ENCODE data around the gene CELF4. TPM values are rescaled to one million over a fixed set of nuclear protein-coding genes. Genes with fewer than 3 reads are reported as not detected.

CELF4 gene
- total and polyA plus RNA-seq, 2 experiments from 2014 or later, result 0.24 TPM; not detected in 1

GRCh38 chr18:37261988-37262387 is 303.6 kb downstream of the CELF4 start:
- Histone ChIP-seq H3K27ac (no peak overlapping the region), H3K9ac (no peak overlapping the region), H3K4me3 (no peak overlapping the region), H2AFZ (no peak overlapping the region), H3K4me1 (ENCODE audit: insufficient read depth) (no peaks in the 10 kb centered on the region), H3K27me3 (replicated peaks; ENCODE audit: insufficient read depth) (peaks cover 2% of the 10 kb centered on the region; the same call in 1 of the 2 replicates), H3F3A (ENCODE audit: insufficient read depth) (no peaks in the 10 kb centered on the region), H3K9me2 (ENCODE audit: insufficient read depth) (no peaks in the 10 kb centered on the region), H3K4me2 (ENCODE audit: unreplicated experiment) (no peak overlapping the region), H3K36me3 (ENCODE audit: low read depth) (no peaks in the 10 kb centered on the region), H3K79me2 (ENCODE audit: insufficient read depth) (no peaks in the 10 kb centered on the region), H3K9me3 (ENCODE audit: low read depth) (no peaks in the 10 kb centered on the region), H4K20me1 (ENCODE audit: insufficient read depth) (no peaks in the 10 kb centered on the region)
- TF ChIP-seq EZH2phosphoT487 (IDR thresholded peaks at IDR 0.05; ENCODE audit: insufficient read depth, low read depth) (no peak), EZH2 (IDR thresholded peaks at IDR 0.05; ENCODE audit: insufficient read depth, poor library complexity, severe bottlenecking) (no peak)
- in situ Hi-C loops (cut with MboI), result no loop called here
- WGBS, 2 experiments (ENCODE audit: low coverage in 1 of 2, low lambda C conversion rate in 2 of 2, missing lambda C conversion rate in 2 of 2), result 46 to 50% methylated on average over 8 of the region's 8 CpGs
- DNase-seq, result no peak

GRCh38 chr18:37261246-37261840 is 304.3 kb downstream of the CELF4 start:
- H3K4me1 ChIP-seq (ENCODE audit: insufficient read depth), result no peaks in the 10 kb centered on the region
- no peak overlapping the region for H3K4me3 ChIP-seq
- H4K20me1 ChIP-seq (ENCODE audit: insufficient read depth), result no peaks in the 10 kb centered on the region
- no peak overlapping the region for H3K4me2 ChIP-seq (ENCODE audit: unreplicated experiment)
- no peaks in the 10 kb centered on the region for H3F3A ChIP-seq (ENCODE audit: insufficient read depth)
- no peak for DNase-seq
- TF ChIP-seq EZH2 (IDR thresholded peaks at IDR 0.05; ENCODE audit: insufficient read depth, poor library complexity, severe bottlenecking) (no peak), EZH2phosphoT487 (IDR thresholded peaks at IDR 0.05; ENCODE audit: insufficient read depth, low read depth) (no peak)
- no peak overlapping the region for H2AFZ ChIP-seq
- H3K9me2 ChIP-seq (ENCODE audit: insufficient read depth), result no peaks in the 10 kb centered on the region
- no peaks in the 10 kb centered on the region for H3K9me3 ChIP-seq (ENCODE audit: low read depth)
- H3K36me3 ChIP-seq (ENCODE audit: low read depth), result no peaks in the 10 kb centered on the region
- 53 to 64% methylated on average over 11 of the region's 11 CpGs for WGBS, 2 experiments (ENCODE audit: low coverage in 1 of 2, low lambda C conversion rate in 2 of 2, missing lambda C conversion rate in 2 of 2)
- peaks cover 8% of the 10 kb centered on the region; the same call in 1 of the 2 replicates for H3K27me3 ChIP-seq (replicated peaks; ENCODE audit: insufficient read depth)
- H3K27ac ChIP-seq, result no peak overlapping the region
- no peak overlapping the region for H3K9ac ChIP-seq
- no peaks in the 10 kb centered on the region for H3K79me2 ChIP-seq (ENCODE audit: insufficient read depth)
- in situ Hi-C loops (cut with MboI), result no loop called here

GRCh38 chr18:37260367-37261093 is 305.1 kb downstream of the CELF4 start:
- no peak for DNase-seq
- no peaks in the 10 kb centered on the region for H3K36me3 ChIP-seq (ENCODE audit: low read depth)
- no peak overlapping the region for H2AFZ ChIP-seq
- no peaks in the 10 kb centered on the region for H3F3A ChIP-seq (ENCODE audit: insufficient read depth)
- no peak overlapping the region for H3K4me2 ChIP-seq (ENCODE audit: unreplicated experiment)
- no peak overlapping the region for H3K9ac ChIP-seq
- TF ChIP-seq EZH2 (IDR thresholded peaks at IDR 0.05; ENCODE audit: insufficient read depth, poor library complexity, severe bottlenecking) (no peak), EZH2phosphoT487 (IDR thresholded peaks at IDR 0.05; ENCODE audit: insufficient read depth, low read depth) (no peak)
- H3K9me3 ChIP-seq (ENCODE audit: low read depth), result no peaks in the 10 kb centered on the region
- H3K79me2 ChIP-seq (ENCODE audit: insufficient read depth), result no peaks in the 10 kb centered on the region
- no peaks in the 10 kb centered on the region for H4K20me1 ChIP-seq (ENCODE audit: insufficient read depth)
- WGBS, 2 experiments (ENCODE audit: low coverage in 1 of 2, low lambda C conversion rate in 2 of 2, missing lambda C conversion rate in 2 of 2), result 41 to 64% methylated on average over 4 to 10 of the region's 10 CpGs
- H3K4me3 ChIP-seq, result no peak overlapping the region
- H3K27me3 ChIP-seq (replicated peaks; ENCODE audit: insufficient read depth), result peaks cover 15% of the 10 kb centered on the region; the same call in 1 of the 2 replicates
- H3K4me1 ChIP-seq (ENCODE audit: insufficient read depth), result no peaks in the 10 kb centered on the region
- no peak overlapping the region for H3K27ac ChIP-seq
- in situ Hi-C loops (cut with MboI), result no loop called here
- no peaks in the 10 kb centered on the region for H3K9me2 ChIP-seq (ENCODE audit: insufficient read depth)

- H3K9me2 ChIP-seq (ENCODE audit: insufficient read depth), result no peaks in the 10 kb centered on the region
- no peak overlapping the region for H3K4me3 ChIP-seq
- whole genome bisulfite sequencing, 2 experiments (ENCODE audit: low coverage in 1 of 2, low lambda C conversion rate in 2 of 2, missing lambda C conversion rate in 2 of 2), result 27 to 34% methylated on average over 5 of the region's 5 CpGs
- H3K4me1 ChIP-seq (ENCODE audit: insufficient read depth), result no peaks in the 10 kb centered on the region
- H3K4me2 ChIP-seq (ENCODE audit: unreplicated experiment), result no peak overlapping the region
- no peaks in the 10 kb centered on the region for H3K9me3 ChIP-seq (ENCODE audit: low read depth)
- H3F3A ChIP-seq (ENCODE audit: insufficient read depth), result no peaks in the 10 kb centered on the region
- no peak overlapping the region for H2AFZ ChIP-seq
- no peaks in the 10 kb centered on the region for H4K20me1 ChIP-seq (ENCODE audit: insufficient read depth)
- in situ Hi-C loops (cut with MboI), result no loop called here
- H3K79me2 ChIP-seq (ENCODE audit: insufficient read depth), result no peaks in the 10 kb centered on the region
- no peak overlapping the region for H3K27ac ChIP-seq
- peaks cover 23% of the 10 kb centered on the region for H3K27me3 ChIP-seq (replicated peaks; ENCODE audit: insufficient read depth)
- H3K36me3 ChIP-seq (ENCODE audit: low read depth), result no peaks in the 10 kb centered on the region
- TF ChIP-seq EZH2phosphoT487 (IDR thresholded peaks at IDR 0.05; ENCODE audit: insufficient read depth, low read depth), result no peak
- TF ChIP-seq EZH2 (IDR thresholded peaks at IDR 0.05; ENCODE audit: insufficient read depth, poor library complexity, severe bottlenecking), result no peak
- no peak overlapping the region for H3K9ac ChIP-seq
- DNase-seq, result no peak
These were observed 305.9 kb downstream of the CELF4 start for GRCh38 chr18:37259711-37260110.

All from GM23248 (cell line).